HepG2 (cell line): ENCODE results near the gene DUSP22. TPM values are rescaled to one million over a fixed set of nuclear protein-coding genes. Genes with fewer than 3 reads are reported as not detected.
A peak's percentile ranks its signal among the peaks of the same experiment; 100 is the strongest.

Source experiments
- ATAC-seq: fragments of 200-7000 bp; cut with Tn5 transposase; 3 replicates; pipeline ENCODE4 v1.9.1; 2020; ENCODE audit warnings: mild to moderate bottlenecking, moderate library complexity
- BruUV-seq: library from RNA; stranded (reverse); fragments of 400-500 nt; replicated peaks from 2 replicates; lab custom pipeline; 2021; lab: Mats Ljungman, UMichigan
- CTCF ChIA-PET: fragments of 300-600 bp; formaldehyde crosslinking; extraction: SDS; loops from one replicate; lab custom pipeline; 2021; ENCODE audit warnings: low total read pairs, inconsistent platforms, low intra/inter-chr PET ratio; lab: Yijun Ruan, JAX
- POLR2A ChIA-PET: fragments of 350-600 bp; sonication (Branson Sonifier 250); formaldehyde crosslinking; loops from one replicate; lab custom pipeline; 2020; ENCODE audit warnings: antibody characterized with exemption, inconsistent platforms; lab: Yijun Ruan, JAX
- DNase-seq: peaks from one replicate; pipeline ENCODE4 v3.0.0-alpha.2; 2015; ENCODE audit warnings: low spot score
- FAIRE-seq: peaks from 3 replicates; lab custom pipeline; 2011; peaks lifted over from hg19 to GRCh38; lab: Jason Lieb, UNC
- H2AFZ ChIP-seq: one replicate; pipeline ENCODE4 v1.6.1; 2011; ENCODE audit warnings: low read length, inconsistent platforms
- H3K27ac ChIP-seq: fragments of 300-600 bp; 3 replicates; pipeline ENCODE4 v1.8.0; 2011; ENCODE audit warnings: mixed run types, mild to moderate bottlenecking, mixed read lengths, low read length, inconsistent platforms; ENCODE audit not compliant: insufficient read depth; ENCODE audit errors: extremely low read length
- H3K27me3 ChIP-seq, 2 experiments: fragments of 200-600 bp in 1 of 2; 2 replicates in 1 of 2; 3 replicates in 1 of 2; pipeline versions ENCODE4 v1.6.0 to v1.8.0; 2011; ENCODE audit warnings: low read length in 2 of 2, mild to moderate bottlenecking in 2 of 2, moderate library complexity in 2 of 2, inconsistent platforms in 1 of 2; ENCODE audit not compliant: insufficient read depth in 2 of 2, control insufficient read depth in 1 of 2
- H3K36me3 ChIP-seq, 2 experiments: fragments of 200-600 bp in 1 of 2; replicated peaks in 1 of 2; 2 replicates in 1 of 2; 3 replicates in 1 of 2; pipeline versions ENCODE4 v1.5.1 to v1.8.0; 2011; ENCODE audit warnings: low read length in 2 of 2, inconsistent platforms in 1 of 2; ENCODE audit not compliant: insufficient read depth in 2 of 2, control insufficient read depth in 1 of 2
- H3K4me1 ChIP-seq: 2 replicates; pipeline ENCODE4 v1.5.1; 2012; ENCODE audit warnings: low read length, inconsistent platforms; ENCODE audit not compliant: insufficient read depth
- H3K4me2 ChIP-seq: 2 replicates; pipeline ENCODE4 v1.6.0; 2011; ENCODE audit warnings: low read depth, low read length, inconsistent platforms
- H3K4me3 ChIP-seq, 3 experiments: fragments of 200-600 bp in 1 of 3; sonication (generic), shearing (Covaris generic) in 1 of 3; replicated peaks in 1 of 3; 2 replicates each; pipeline ENCODE4 v1.5.1; 2011 to 2016; ENCODE audit warnings: low read length in 3 of 3, inconsistent platforms in 2 of 3, low read depth in 2 of 3, mild to moderate bottlenecking in 2 of 3, control low read depth in 1 of 3, mixed read lengths in 1 of 3; ENCODE audit not compliant: insufficient read depth in 1 of 3
- H3K79me2 ChIP-seq: one replicate; pipeline ENCODE4 v1.6.1; 2011; ENCODE audit warnings: low read length, inconsistent platforms; ENCODE audit not compliant: insufficient read depth
- H3K9ac ChIP-seq: 2 replicates; pipeline ENCODE4 v1.6.0; 2011; ENCODE audit warnings: mild to moderate bottlenecking, low read depth, low read length, inconsistent platforms; ENCODE audit not compliant: insufficient read depth
- H3K9me3 ChIP-seq: 2 replicates; pipeline ENCODE4 v1.5.1; 2012; ENCODE audit warnings: mild to moderate bottlenecking, low read length
- H4K20me1 ChIP-seq: 2 replicates; pipeline ENCODE4 v1.6.0; 2011; ENCODE audit warnings: inconsistent platforms, mild to moderate bottlenecking, low read length, moderate library complexity; ENCODE audit not compliant: insufficient read depth
- ATF7 ChIP-seq, 2 experiments: fragments of 450-650 bp in 1 of 2; sonication (generic) in 1 of 2; formaldehyde crosslinking in 1 of 2; IDR thresholded peaks; 2 replicates each; pipeline versions ENCODE4 v1.4.0 to v1.6.1; 2016 to 2020; ENCODE audit warnings: antibody characterized with exemption in 1 of 2, mild to moderate bottlenecking in 1 of 2, missing genetic modification reagents in 1 of 2
- CEBPB ChIP-seq: IDR thresholded peaks from 2 replicates; pipeline ENCODE4 v1.6.1; 2011; ENCODE audit warnings: low read depth, low read length, improper control_type of control experiment, borderline replicate concordance
- CHD4 ChIP-seq: fragments of 200-600 bp; sonication (generic); IDR thresholded peaks from 2 replicates; pipeline ENCODE4 v1.7.0; 2017; ENCODE audit warnings: mild to moderate bottlenecking, low read length, borderline replicate concordance
- CREB1 ChIP-seq, 2 experiments: fragments of 450-650 bp in 1 of 2; IDR thresholded peaks; 2 replicates each; pipeline ENCODE4 v1.6.1; 2016 to 2017; ENCODE audit warnings: control low read depth in 1 of 2, mild to moderate bottlenecking in 1 of 2, missing compliant biosample characterization in 1 of 2, missing genetic modification characterization in 1 of 2
- EED ChIP-seq: sonication (generic); formaldehyde crosslinking; IDR thresholded peaks from 2 replicates; pipeline ENCODE4 v1.5.0; 2020; ENCODE audit warnings: mild to moderate bottlenecking, missing genetic modification reagents
- ETV5 ChIP-seq: IDR thresholded peaks from 2 replicates; pipeline ENCODE4 v1.6.1; 2018; ENCODE audit warnings: missing biosample characterization, missing genetic modification reagents, inconsistent platforms, borderline replicate concordance
- KAT7 ChIP-seq: IDR thresholded peaks from 2 replicates; pipeline ENCODE4 v1.6.1; 2018; ENCODE audit warnings: borderline replicate concordance, missing compliant biosample characterization
- NR2F1 ChIP-seq, 2 experiments: fragments of 450-650 bp in 1 of 2; formaldehyde crosslinking in 1 of 2; IDR thresholded peaks; 2 replicates each; pipeline versions ENCODE4 v1.5.0 to v1.6.1; 2016 to 2020; ENCODE audit warnings: mild to moderate bottlenecking in 1 of 2, missing compliant biosample characterization in 1 of 2, missing genetic modification reagents in 1 of 2, moderate library complexity in 1 of 2
- RFX1 ChIP-seq: fragments of 450-650 bp; IDR thresholded peaks from 2 replicates; pipeline ENCODE4 v1.6.1; 2017
- SALL1 ChIP-seq: sonication (generic); formaldehyde crosslinking; IDR thresholded peaks from 2 replicates; pipeline ENCODE4 v1.8.0; 2022; ENCODE audit warnings: mild to moderate bottlenecking, missing genetic modification reagents
- STAT5B ChIP-seq: sonication (generic); formaldehyde crosslinking; IDR thresholded peaks from 2 replicates; pipeline ENCODE4 v1.4.0; 2020; ENCODE audit warnings: missing genetic modification reagents
- YEATS4 ChIP-seq: sonication (generic); formaldehyde crosslinking; IDR thresholded peaks from 2 replicates; pipeline ENCODE4 v1.4.0; 2020; ENCODE audit warnings: missing genetic modification reagents, borderline replicate concordance
- ZFP90 ChIP-seq: sonication (generic); formaldehyde crosslinking; IDR thresholded peaks from 2 replicates; pipeline ENCODE4 v1.8.0; 2022; ENCODE audit warnings: missing genetic modification reagents, mild to moderate bottlenecking, inconsistent platforms, borderline replicate concordance
- ZHX1 ChIP-seq: sonication (generic); formaldehyde crosslinking; IDR thresholded peaks from 2 replicates; pipeline ENCODE4 v1.8.1; 2022; ENCODE audit warnings: low read depth, mild to moderate bottlenecking, missing genetic modification reagents
- ZKSCAN1 ChIP-seq: fragments of 150-350 bp; IDR thresholded peaks from 2 replicates; pipeline ENCODE4 v1.6.1; 2014; ENCODE audit warnings: low read length
- ZMAT5 ChIP-seq: sonication (generic); formaldehyde crosslinking; IDR thresholded peaks from 2 replicates; pipeline ENCODE4 v1.5.0; 2020; ENCODE audit warnings: mild to moderate bottlenecking, low read depth, missing genetic modification reagents, borderline replicate concordance
- ZNF383 ChIP-seq: sonication (generic); formaldehyde crosslinking; IDR thresholded peaks from 2 replicates; pipeline ENCODE4 v1.4.0; 2020; ENCODE audit warnings: missing genetic modification reagents, mild to moderate bottlenecking, borderline replicate concordance
- WGBS: methylation state at CpG from one replicate; pipeline ENCODE4 v1.1.6; 2017; ENCODE audit warnings: low lambda C conversion rate; 5-methylcytosine and 5-hydroxymethylcytosine counted together
- in situ Hi-C: cut with HindIII; loops from 2 replicates; pipeline ENCODE4 v1.10.0; 2017; ENCODE audit warnings: low pct_unique_long_range_greater_than_20kb; ENCODE audit not compliant: extremely low pct_ligation_motif_present
- intact Hi-C: fragments of 100-400 bp; cut with micrococcal nuclease; formaldehyde crosslinking; loops from one replicate; pipeline ENCODE4 v1.10.0; 2022; ENCODE audit not compliant: unreplicated experiment
- polyA plus RNA-seq, 8 experiments: library from polyadenylated mRNA; depleted of rRNA in 3 of 8; stranded (reverse) in 7 of 8; unstranded in 1 of 8; fragments of >200 nt; fragmentation: Illumina TruSeq in 4 of 8; extraction: Trizol in 4 of 8; gene quantifications; 2 replicates each; pipeline versions ENCODE4 v1.2.1 to v1.2.3, GENCODE V29; 2011 to 2016; ENCODE audit warnings: low read depth in 4 of 8, missing spikeins in 1 of 8, mixed read lengths in 1 of 8; ENCODE audit not compliant: insufficient read depth in 1 of 8
- total RNA-seq, 5 experiments: library from RNA; depleted of rRNA; stranded (reverse); fragments of >200 nt; fragmentation: Illumina TruSeq; extraction: Trizol; gene quantifications; 2 replicates each; pipeline ENCODE4 v1.2.3, GENCODE V29; 2016; ENCODE audit warnings: low read depth in 1 of 5

Gene DUSP22
- total and polyA plus RNA-seq, 2 of the 13 experiments (the other 11 are each of a cell fraction or from before 2014, with no cell fraction given) = 20.2 to 32.8 TPM

GRCh38 chr6:387293-387741 is 95.0 kb downstream of the DUSP22 start:
- Histone ChIP-seq H3K4me1 (no peaks in the 10 kb centered on the region), H3K79me2 (no peaks in the 10 kb centered on the region), H2AFZ (no peak overlapping the region), H3K4me2 (no peak overlapping the region), H4K20me1 (no peaks in the 10 kb centered on the region), H3K27ac (no peak overlapping the region), H3K27me3 (peaks cover 14 to 62% of the 10 kb centered on the region in 2 experiments; a peak in 4 of 5 replicates), H3K4me3 (no peak overlapping the region), H3K9ac (no peak overlapping the region), H3K36me3 (no peaks in the 10 kb centered on the region), H3K9me3 (no peaks in the 10 kb centered on the region)
- BruUV-seq = no TSS peak
- FAIRE-seq (no peak), ATAC-seq (no peak), DNase-seq (no peak)
- POLR2A ChIA-PET = no interaction called here
- TF ChIP-seq ETV5 (CRISPR knock-in tag) (no peak), CREB1 (IDR thresholded peaks at IDR 0.05) (peak; percentile 91), CREB1 (CRISPR knock-in tag; IDR thresholded peaks at IDR 0.05) (no peak), YEATS4 (no peak), ZKSCAN1 (no peak), EED (CRISPR knock-in tag) (no peak), ATF7 (IDR thresholded peaks at IDR 0.05) (peak; percentile 98), ATF7 (CRISPR knock-in tag; IDR thresholded peaks at IDR 0.05) (no peak), ZNF383 (no peak), ZMAT5 (CRISPR knock-in tag) (no peak), KAT7 (no peak), SALL1 (CRISPR knock-in tag) (no peak), RFX1 (no peak), CEBPB (0 out of 2 replicates have a peak, but pooled peaks have one; percentile 1), ZHX1 (CRISPR knock-in tag) (no peak), NR2F1 (CRISPR knock-in tag; IDR thresholded peaks at IDR 0.05) (no peak), STAT5B (no peak), CHD4 (no peak), ZFP90 (CRISPR knock-in tag) (no peak)
- 48% methylated on average over 11 of the region's 11 CpGs for WGBS
- CTCF ChIA-PET = no interaction called here
- in situ Hi-C loops = no loop called here
- intact Hi-C loops = no loop called here
